HG03175 (cell line): ENCODE measurements around the gene EPHA2.

ENCODE experiments used
- ATAC-seq: cut with Tn5 transposase; IDR thresholded peaks from one replicate; pipeline ENCODE4 v1.9.1; 2021; ENCODE audit warnings: mild to moderate bottlenecking, moderate library complexity; ENCODE audit not compliant: unreplicated experiment

The EPHA2 gene

GRCh38 chr1:16151196-16151994 lies 4.5 kb downstream of the EPHA2 start:
- no peak for ATAC-seq

- ATAC-seq, result no peak
Observed at GRCh38 chr1:16150508-16150907, 5.4 kb downstream of the EPHA2 start.

- ATAC-seq, result no peak
Observed at GRCh38 chr1:16149702-16150488, 6.0 kb downstream of the EPHA2 start.

- ATAC-seq, result no peak
Observed at GRCh38 chr1:16149146-16149545, 6.7 kb downstream of the EPHA2 start.

GRCh38 chr1:16148329-16149092 lies 7.4 kb downstream of the EPHA2 start:
- ATAC-seq, result no peak

GRCh38 chr1:16147156-16147926 lies 8.5 kb downstream of the EPHA2 start:
- no peak for ATAC-seq

- no peak for ATAC-seq
Observed at GRCh38 chr1:16146279-16147155, 9.4 kb downstream of the EPHA2 start.

- ATAC-seq, result no peak
Observed at GRCh38 chr1:16145662-16146278, 10.1 kb downstream of the EPHA2 start.

GRCh38 chr1:16145030-16145661 lies 10.7 kb downstream of the EPHA2 start:
- ATAC-seq, result no peak

GRCh38 chr1:16144325-16145029 lies 11.4 kb downstream of the EPHA2 start:
- no peak for ATAC-seq

- ATAC-seq, result no peak
Observed at GRCh38 chr1:16143566-16144324, 12.1 kb downstream of the EPHA2 start.

- ATAC-seq, result no peak
Observed at GRCh38 chr1:16143005-16143565, 12.8 kb downstream of the EPHA2 start.

GRCh38 chr1:16142383-16142995 lies 13.4 kb downstream of the EPHA2 start:
- no peak for ATAC-seq

GRCh38 chr1:16141573-16142336 lies 14.1 kb downstream of the EPHA2 start:
- no peak for ATAC-seq

GRCh38 chr1:16140068-16140596 lies 15.7 kb downstream of the EPHA2 start:
- no peak for ATAC-seq
